Liver (tissue), 3 donors: ENCODE results near the gene MR1.
"Not testable (repeated sequence)": the region's sequence is repeated elsewhere in the genome, so short reads cannot be mapped to it uniquely, and the experiment has no call there.

ENCODE experiments used
- FOXA1 ChIP-seq: IDR thresholded peaks from 2 replicates; pipeline ENCODE4 v1.6.1; 2016; ENCODE audit warnings: antibody characterized with exemption
- GABPA ChIP-seq, 2 donors: IDR thresholded peaks in 1 of 2; conservative IDR thresholded peaks in 1 of 2; 2 replicates each; pipeline ENCODE4 v1.6.1; 2016; ENCODE audit warnings: antibody characterized with exemption in 2 of 2, mild to moderate bottlenecking in 1 of 2, moderate library complexity in 1 of 2
- REST ChIP-seq: IDR thresholded peaks from 2 replicates; pipeline ENCODE4 v1.6.1; 2016; ENCODE audit warnings: antibody characterized with exemption, mild to moderate bottlenecking
- TF ChIP-seq, protein P1 (sequence below): fragments of 150-350 bp; IDR thresholded peaks from 2 replicates; pipeline ENCODE4 v1.5.1; 2017; ENCODE audit warnings: improper control_type of control experiment, low read depth, low read length; ENCODE audit not compliant: missing input control
- donor health status: healthy.
- donor health status: healthy.

DNA sequence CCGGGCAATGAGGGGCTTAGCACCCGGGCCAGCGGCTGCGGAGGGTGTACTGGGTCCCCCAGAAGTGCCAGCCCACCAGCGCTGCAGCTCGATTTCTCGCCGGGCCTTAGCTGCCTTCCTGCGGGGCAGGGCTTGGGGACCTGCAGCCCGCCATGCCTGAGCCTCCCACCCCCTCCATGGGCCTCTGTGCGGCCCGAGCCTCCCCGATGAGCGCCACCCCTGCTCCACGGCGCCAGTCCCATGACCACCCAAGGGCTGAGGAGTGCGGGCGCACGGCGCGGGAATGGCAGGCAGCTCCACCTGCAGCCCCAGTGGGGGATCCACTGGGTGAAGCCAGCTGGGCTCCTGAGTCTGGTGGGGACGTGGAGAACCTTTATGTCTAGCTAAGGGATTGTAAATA lies 12.2 kb downstream of the MR1 start:
- TF ChIP-seq FOXA1; GABPA (IDR thresholded peaks at IDR 0.05 in 1 of 2, conservative IDR thresholded peaks at IDR 0.05 in 1 of 2); REST: not testable (repeated sequence)
- TF ChIP-seq, protein P1, sequence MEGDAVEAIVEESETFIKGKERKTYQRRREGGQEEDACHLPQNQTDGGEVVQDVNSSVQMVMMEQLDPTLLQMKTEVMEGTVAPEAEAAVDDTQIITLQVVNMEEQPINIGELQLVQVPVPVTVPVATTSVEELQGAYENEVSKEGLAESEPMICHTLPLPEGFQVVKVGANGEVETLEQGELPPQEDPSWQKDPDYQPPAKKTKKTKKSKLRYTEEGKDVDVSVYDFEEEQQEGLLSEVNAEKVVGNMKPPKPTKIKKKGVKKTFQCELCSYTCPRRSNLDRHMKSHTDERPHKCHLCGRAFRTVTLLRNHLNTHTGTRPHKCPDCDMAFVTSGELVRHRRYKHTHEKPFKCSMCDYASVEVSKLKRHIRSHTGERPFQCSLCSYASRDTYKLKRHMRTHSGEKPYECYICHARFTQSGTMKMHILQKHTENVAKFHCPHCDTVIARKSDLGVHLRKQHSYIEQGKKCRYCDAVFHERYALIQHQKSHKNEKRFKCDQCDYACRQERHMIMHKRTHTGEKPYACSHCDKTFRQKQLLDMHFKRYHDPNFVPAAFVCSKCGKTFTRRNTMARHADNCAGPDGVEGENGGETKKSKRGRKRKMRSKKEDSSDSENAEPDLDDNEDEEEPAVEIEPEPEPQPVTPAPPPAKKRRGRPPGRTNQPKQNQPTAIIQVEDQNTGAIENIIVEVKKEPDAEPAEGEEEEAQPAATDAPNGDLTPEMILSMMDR = not testable (repeated sequence)
